DMS114 treated with DMSO at 0.1 percent for 48 hours (cell line): Measurements from ENCODE around the gene UPF3A.
A peak's percentile ranks its signal among the peaks of the same experiment; 100 is the strongest.

Source experiments
- DNase-seq: peaks from one replicate; lab custom pipeline; 2025; ENCODE audit not compliant: unreplicated experiment; lab: John Stamatoyannopoulos, UW

The UPF3A gene

DNA sequence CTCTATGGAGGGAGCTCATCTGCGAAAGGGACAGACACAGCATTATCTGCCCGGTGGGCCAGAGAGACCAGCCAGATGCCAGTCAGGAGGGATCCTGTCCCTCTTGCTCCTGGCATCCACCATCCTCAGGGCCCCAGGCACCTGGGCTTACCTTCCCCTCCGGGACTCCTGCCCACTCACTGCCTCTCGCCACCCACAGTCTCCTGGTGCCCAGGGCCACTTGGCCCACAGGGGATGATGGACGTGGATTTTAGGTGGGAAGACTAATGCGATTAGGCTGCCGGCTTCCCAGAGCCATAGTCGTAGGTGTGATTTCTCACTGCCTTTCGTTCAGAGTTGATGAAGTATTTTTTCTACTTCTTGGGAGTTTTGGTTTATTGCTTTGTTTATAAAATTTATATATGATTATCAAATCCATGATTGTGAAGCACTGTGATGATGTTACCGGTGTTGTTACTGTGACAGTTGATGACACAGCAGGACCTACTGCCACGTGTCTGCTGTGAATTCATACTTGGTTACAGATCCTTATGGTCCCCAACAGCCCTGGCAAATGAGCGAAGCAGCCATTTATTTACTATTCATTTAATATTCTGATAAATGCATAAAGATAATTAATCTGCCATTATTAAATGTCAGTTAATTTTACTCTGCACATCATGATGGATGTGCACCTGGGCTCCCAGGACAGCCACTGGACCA lies 18.4 kb downstream of the UPF3A start:
- DNase-seq = no peak

DNA sequence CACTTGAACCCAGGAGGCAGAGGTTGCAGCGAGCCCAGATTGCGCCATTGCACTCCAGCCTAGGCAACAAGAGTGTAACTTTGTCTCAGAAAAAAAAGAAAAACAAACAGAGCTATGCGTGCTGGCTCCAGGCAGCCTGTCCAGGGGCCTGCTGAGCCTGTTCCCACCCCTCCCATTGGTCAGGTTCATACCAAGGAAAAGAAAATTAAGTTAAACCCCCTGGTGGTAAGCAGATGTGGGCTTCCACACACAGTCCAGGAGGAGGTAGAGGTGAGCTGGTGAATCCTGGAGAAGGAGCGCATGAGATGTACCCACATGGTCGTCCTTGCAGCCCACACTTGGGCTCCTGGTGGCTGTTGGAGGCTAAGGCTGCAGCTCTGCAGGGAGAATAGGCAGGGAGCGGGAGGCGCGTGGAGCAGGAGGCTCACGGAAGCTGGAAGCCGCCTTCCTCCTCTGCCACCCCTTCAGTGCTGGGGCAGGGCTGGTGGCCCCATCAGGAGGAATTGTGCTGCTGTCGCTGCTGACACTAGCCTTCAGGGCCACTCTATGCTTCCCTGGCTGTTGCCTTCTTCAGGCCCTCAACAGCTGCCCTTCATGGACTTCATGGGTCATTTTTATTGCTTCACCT lies 22.4 kb downstream of the UPF3A start:
- no peak for DNase-seq

DNA sequence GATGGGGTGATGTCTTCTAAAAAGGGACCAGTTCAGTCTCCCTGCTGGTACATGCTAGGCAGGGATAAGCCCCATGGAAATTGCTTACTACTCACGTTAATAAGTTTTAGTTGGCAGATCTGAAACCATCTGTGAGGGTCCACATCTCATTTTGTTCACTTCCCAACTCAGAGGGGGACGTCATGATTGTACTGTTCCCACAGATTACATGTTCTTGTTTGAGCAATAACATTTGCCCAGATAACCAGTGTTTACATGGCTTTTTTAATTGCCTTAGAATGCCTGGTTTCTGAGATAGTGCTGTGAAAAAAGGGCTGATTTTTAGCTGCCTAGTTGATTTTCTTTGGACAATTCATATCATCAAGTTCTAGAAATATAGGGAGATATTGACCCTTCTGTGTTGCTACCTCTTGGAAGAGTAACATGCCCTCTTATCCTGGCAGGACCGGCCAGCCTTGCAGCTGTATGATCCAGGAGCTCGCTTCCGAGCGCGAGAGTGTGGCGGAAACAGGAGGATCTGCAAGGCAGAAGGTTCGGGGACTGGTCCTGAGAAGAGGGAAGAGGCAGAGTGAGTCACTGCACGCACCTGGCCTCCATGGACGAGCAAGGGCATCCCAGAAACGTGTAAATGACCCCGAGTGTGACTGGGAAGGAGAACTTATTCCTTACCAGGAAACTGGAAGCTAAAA lies 23.1 kb downstream of the UPF3A start:
- no peak for DNase-seq

GRCh38 chr13:114309086-114309485 lies 27.7 kb downstream of the UPF3A start:
- no peak for DNase-seq

DNA sequence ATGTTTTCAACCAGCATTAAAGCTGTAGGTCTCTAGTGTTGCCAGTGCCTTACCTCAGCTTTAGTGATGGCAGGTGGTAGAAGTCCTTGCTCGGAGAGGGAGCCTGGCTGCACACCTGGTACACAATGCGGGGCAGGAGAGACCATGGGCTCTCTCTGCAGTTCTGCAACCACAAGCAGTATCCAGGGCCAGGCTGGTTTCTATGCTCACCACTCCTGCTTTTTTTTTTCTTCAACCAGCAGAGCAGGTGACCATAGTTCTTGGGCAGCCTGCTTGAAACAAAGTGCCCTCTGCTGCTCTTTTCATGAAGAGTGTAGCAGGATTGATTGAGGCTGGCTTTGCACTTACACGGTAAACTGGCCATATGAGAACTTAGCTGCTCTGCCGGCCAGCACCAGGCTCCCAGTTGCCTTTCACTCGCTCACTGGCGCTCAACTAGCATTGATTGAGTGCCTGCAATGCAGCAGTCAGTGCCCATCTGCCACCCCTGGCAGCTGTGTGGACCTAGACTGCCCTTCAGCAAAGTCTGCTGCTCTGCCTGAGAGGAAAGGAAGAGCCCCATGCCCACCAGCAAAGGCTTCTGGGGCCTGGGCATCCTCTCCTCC lies 28.5 kb downstream of the UPF3A start:
- no peak for DNase-seq

GRCh38 chr13:114310956-114311355 lies 29.6 kb downstream of the UPF3A start:
- no peak for DNase-seq

DNA sequence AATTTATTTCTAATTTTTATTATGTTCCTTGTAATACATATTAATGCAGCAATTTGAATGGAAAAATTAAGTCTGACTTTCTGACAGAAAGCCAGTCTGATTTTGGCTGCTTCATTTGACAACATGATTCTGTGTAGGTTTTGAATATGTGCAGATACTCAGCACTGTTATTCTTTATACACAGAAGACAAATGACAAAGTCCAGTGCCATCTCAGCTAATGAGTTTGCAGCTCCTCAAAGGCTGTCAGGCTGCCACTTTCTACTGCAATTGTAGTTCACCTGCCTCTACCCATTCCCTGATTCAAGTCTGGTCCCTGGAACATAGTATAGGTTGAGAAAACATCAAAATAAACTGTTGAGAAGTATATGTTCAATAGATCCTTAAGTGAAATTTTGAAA lies 30.0 kb downstream of the UPF3A start:
- no peak for DNase-seq

DNA sequence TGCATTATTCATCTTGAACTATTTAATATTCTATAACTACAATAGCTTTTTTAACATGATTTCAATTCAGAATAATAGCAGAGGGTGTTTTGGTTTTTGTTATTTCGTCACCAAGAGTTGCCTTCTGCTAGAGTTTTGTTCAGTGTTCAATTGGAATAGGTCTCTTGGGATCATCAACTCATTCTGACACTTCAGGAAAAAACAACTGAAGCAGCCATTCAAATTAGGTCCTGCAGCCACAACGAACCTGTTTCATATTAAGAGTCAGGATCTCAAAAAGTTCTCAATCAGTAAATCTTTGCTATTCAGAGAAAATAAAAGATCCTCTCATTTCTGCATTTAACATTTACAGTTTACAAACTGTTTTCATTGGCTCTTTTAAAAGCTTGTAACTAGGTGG lies 30.5 kb downstream of the UPF3A start:
- no peak for DNase-seq

GRCh38 chr13:114313061-114313860 lies 31.9 kb downstream of the UPF3A start:
- DNase-seq = no peak

DNA sequence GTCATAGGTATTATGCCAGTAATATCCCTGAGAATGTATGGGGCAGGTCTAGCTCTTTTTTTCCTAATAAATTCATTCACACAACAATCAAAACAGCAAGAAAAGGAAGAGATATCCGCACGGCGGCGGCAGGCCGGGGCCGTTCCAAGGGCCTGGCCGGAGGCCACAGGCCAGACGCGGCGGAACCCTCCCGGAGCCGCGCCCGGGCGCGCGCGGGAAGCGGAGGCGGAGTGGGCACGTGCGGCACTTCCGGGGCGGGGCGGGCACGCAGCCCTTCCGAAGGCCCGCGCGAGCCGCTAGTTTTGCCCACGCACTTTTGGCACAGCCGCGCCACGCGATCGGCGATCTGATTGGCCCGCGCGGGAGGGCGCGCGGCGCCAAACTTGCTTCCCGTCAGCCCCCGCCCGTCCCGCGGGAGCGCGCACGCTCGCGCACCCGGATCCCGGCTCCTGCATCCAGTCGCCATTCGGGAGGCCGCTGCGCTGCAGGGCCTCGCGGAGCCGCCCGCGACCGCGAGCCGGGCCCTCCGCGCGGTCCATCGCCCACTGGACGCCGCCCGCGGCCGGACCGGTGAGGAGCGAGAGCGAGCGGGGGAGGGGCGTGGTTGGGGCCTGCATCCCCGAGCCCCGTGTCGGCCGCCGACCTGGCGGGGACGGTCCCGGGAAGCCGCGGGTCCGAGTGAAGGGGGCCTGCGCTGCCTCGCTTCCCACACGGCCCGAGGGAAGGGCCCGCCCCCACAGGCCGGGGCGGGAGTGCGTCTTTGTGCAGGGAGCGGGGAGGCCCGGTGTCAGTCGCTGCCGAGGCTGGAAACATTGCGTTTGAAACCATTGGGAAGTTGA lies 32.9 kb downstream of the UPF3A start, which contains the start of gene CHAMP1:
CHAMP1 (plus strand) TSS at position 430 of the 839 bp plus-strand sequence. CDS start 9,340 bp downstream, outside the sequence.
- peak; percentile 69 for DNase-seq

GRCh38 chr13:114315074-114315785 lies 33.8 kb downstream of the UPF3A start:
- DNase-seq = no peak

GRCh38 chr13:114318624-114319023 lies 37.2 kb downstream of the UPF3A start:
- DNase-seq = no peak

GRCh38 chr13:114319441-114319913 lies 38.1 kb downstream of the UPF3A start:
- no peak for DNase-seq

DNA sequence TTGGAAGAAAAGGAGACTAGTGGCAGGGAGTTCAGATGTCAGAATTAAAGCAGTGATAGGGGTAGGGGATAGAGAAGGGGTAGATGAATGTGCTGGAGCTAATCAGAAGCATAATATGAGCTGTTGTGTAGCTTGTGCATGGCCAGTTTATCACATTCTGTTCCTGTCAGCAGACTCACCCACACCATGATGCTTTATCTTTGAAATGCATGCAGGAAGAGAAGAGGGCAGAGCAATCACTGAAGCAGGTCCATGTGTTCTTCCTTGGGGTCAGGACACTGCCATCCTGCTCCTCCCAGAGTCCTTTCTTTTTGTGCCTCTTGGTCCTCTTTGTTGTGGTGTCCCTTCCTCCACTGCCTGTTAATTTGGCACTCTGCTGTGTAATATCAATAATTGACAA lies 38.7 kb downstream of the UPF3A start:
- no peak for DNase-seq

DNA sequence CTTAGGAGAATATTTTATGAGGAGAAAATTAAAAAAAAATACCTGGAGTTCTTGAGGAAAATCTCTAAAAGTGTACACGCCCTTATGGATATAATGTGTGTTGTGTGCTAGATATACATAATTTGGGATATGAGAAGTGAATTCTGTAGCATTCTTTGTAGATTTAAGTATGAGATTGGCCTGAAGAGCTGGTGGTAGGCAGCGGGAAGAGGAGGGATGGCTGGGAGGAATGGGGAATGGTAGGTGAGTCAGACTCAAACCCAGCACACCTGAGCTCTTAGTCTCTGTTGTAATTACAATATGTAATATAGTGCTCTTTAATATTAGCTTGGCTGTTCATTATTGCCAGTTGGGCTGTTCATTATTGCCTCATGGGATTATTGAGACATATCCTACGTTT lies 39.9 kb downstream of the UPF3A start:
- DNase-seq = no peak

DNA sequence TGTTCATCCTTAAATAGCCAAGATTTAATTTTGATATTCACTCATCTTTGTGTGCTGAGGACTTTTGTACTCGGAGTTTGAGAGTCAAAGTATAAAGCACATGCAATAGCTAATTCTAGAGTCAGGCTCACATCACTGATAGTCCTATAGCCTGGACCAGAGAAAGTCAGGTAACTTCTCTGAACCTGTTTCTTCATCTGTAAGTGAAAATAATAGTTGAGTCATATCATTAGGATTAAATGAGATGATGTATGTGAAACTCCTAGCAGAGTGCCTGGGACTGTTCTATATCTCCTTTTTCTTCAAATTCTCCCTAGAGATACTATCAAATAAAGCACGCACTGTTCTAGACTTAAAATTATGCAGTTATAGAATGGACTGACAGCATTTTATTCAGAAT lies 41.9 kb downstream of the UPF3A start:
- no peak for DNase-seq

DNA sequence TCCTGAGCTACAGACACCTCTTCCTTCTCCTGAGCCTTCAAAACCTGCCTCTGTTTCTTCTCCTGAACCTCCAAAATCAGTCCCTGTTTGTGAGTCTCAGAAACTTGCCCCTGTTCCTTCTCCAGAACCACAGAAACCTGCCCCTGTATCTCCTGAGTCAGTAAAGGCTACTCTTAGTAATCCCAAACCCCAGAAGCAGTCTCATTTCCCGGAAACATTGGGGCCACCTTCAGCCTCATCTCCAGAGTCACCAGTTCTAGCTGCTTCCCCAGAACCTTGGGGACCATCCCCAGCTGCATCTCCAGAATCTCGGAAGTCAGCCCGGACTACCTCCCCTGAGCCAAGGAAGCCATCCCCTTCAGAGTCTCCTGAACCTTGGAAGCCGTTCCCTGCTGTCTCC lies 42.9 kb downstream of the UPF3A start:
- DNase-seq = no peak

GRCh38 chr13:114325729-114326128 lies 44.3 kb downstream of the UPF3A start:
- DNase-seq = no peak

- DNase-seq = no peak
Measured at GRCh38 chr13:114328034-114328433, 46.6 kb downstream of the UPF3A start.
